HG03175 (cell line): ENCODE measurements around the gene PCED1B.
A peak's percentile ranks its signal among the peaks of the same experiment; 100 is the strongest.
"Not testable (repeated sequence)": the region's sequence is repeated elsewhere in the genome, so short reads cannot be mapped to it uniquely, and the experiment has no call there.

ENCODE experiments used
- ATAC-seq: cut with Tn5 transposase; IDR thresholded peaks from one replicate; pipeline ENCODE4 v1.9.1; 2021; ENCODE audit warnings: mild to moderate bottlenecking, moderate library complexity; ENCODE audit not compliant: unreplicated experiment

Gene PCED1B

GRCh38 chr12:47079468-47079980 is at the start of gene PCED1B, which contains the start of gene AMIGO2:
PCED1B (plus strand) TSS chr12:47079621; CDS start chr12:47235064, 155,443 bp downstream.
AMIGO2 (minus strand) TSS chr12:47079959; CDS start chr12:47079002, 957 bp downstream.
- peak; percentile 66 for ATAC-seq

GRCh38 chr12:47029903-47030302 is 49.5 kb upstream of the PCED1B start:
- no peak for ATAC-seq

- no peak for ATAC-seq
Observed at GRCh38 chr12:47032644-47033043, 46.8 kb upstream of the PCED1B start.

GRCh38 chr12:47033081-47033480 is 46.3 kb upstream of the PCED1B start:
- no peak for ATAC-seq

GRCh38 chr12:47033789-47034555 is 45.4 kb upstream of the PCED1B start:
- no peak for ATAC-seq

GRCh38 chr12:47034661-47035060 is 44.8 kb upstream of the PCED1B start:
- no peak for ATAC-seq

- no peak for ATAC-seq
Observed at GRCh38 chr12:47035484-47035883, 43.9 kb upstream of the PCED1B start.

- no peak for ATAC-seq
Observed at GRCh38 chr12:47038270-47038748, 41.1 kb upstream of the PCED1B start.

GRCh38 chr12:47039079-47039478 is 40.3 kb upstream of the PCED1B start:
- no peak for ATAC-seq

- no peak for ATAC-seq
Observed at GRCh38 chr12:47039756-47040155, 39.7 kb upstream of the PCED1B start.

GRCh38 chr12:47041327-47041726 is 38.1 kb upstream of the PCED1B start:
- ATAC-seq = no peak

GRCh38 chr12:47048541-47048940 is 30.9 kb upstream of the PCED1B start:
- no peak for ATAC-seq

GRCh38 chr12:47051291-47051690 is 28.1 kb upstream of the PCED1B start:
- not testable (repeated sequence) for ATAC-seq

- no peak for ATAC-seq
Observed at GRCh38 chr12:47052274-47052673, 27.1 kb upstream of the PCED1B start.

GRCh38 chr12:47053961-47054360 is 25.5 kb upstream of the PCED1B start:
- no peak for ATAC-seq

GRCh38 chr12:47054659-47055058 is 24.8 kb upstream of the PCED1B start:
- no peak for ATAC-seq

GRCh38 chr12:47055856-47056255 is 23.6 kb upstream of the PCED1B start:
- ATAC-seq = not testable (repeated sequence)

- ATAC-seq = not testable (repeated sequence)
Observed at GRCh38 chr12:47056944-47057343, 22.5 kb upstream of the PCED1B start.

- ATAC-seq = not testable (repeated sequence)
Observed at GRCh38 chr12:47058640-47059039, 20.8 kb upstream of the PCED1B start.

GRCh38 chr12:47065546-47065945 is 13.9 kb upstream of the PCED1B start:
- no peak for ATAC-seq

- no peak for ATAC-seq
Observed at GRCh38 chr12:47066278-47067025, 13.0 kb upstream of the PCED1B start.

GRCh38 chr12:47067176-47067575 is 12.2 kb upstream of the PCED1B start:
- ATAC-seq = no peak
